IPS-NIHi11 (cell line): ENCODE data around the gene MYOM1.
"Not testable (repeated sequence)": the region's sequence is repeated elsewhere in the genome, so short reads cannot be mapped to it uniquely, and the experiment has no call there.

Experiments used
- DNase-seq: peaks from one replicate; pipeline ENCODE4 v3.0.0; 2012; ENCODE audit warnings: mixed read lengths, low spot score

MYOM1 gene

GRCh38 chr18:3218819-3219218, 949 bp downstream of the MYOM1 start:
- DNase-seq = no peak

GRCh38 chr18:3217948-3218647, 1.7 kb downstream of the MYOM1 start:
- DNase-seq = peak; percentile 60

DNA sequence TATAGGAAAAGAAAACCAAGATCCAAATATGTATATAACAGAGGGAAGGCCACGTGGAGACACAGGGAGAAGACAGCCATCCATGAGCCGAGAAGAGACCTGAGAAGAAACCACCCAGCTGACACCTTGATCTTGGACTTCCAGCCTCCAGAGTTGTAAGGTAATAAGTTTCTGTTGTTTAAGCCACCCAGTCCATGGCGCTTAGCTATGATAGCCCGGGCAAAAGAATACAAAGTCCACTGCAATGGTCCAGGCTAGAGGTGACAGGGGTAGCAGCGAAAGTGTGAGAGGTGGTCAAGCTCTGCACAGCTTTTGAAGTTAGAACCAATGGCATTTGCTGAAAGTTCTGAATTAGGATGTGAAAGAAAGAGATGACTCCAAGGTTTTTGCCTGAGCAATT, 2.8 kb downstream of the MYOM1 start:
- no peak for DNase-seq

DNA sequence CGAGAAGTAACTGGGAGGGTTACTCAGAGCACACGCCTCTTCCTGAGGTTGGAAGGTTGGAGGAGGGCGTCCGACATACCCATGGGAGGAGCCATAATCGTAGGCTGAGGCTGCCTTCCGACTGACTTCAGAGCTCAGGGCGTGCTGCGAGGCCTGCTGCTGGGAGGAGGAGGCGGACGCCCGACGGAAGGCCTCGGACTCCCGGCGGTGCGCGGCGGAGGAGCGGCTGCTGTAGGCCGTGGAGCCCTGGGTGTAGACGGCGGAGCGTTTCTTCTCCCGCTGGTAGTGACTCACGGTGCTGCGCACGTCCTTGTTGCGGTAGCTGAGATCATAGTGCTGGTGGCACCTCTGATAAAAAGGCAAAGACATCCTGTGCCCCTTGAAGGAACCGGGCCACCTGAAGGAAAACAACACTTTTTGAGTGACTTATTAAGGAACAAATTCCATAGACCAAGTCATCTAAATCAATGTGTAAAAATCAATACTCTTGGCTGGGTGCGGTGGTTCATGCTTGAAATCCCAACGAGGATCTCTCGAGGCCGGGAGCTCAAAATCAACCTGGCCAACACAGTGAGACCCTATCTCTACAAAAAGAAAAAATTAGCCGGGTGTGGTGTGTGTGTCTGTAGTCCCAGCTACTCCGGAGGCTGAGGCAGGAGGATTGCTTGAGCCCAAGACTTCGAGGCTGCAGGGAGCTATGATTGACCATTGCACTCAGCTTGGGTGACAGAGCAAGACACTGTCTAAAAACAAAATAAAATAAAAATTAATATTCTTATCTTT, 4.7 kb downstream of the MYOM1 start:
- no peak for DNase-seq

GRCh38 chr18:3213300-3214059, 6.3 kb downstream of the MYOM1 start:
- no peak for DNase-seq

GRCh38 chr18:3212657-3213056, 7.1 kb downstream of the MYOM1 start:
- DNase-seq = no peak

DNA sequence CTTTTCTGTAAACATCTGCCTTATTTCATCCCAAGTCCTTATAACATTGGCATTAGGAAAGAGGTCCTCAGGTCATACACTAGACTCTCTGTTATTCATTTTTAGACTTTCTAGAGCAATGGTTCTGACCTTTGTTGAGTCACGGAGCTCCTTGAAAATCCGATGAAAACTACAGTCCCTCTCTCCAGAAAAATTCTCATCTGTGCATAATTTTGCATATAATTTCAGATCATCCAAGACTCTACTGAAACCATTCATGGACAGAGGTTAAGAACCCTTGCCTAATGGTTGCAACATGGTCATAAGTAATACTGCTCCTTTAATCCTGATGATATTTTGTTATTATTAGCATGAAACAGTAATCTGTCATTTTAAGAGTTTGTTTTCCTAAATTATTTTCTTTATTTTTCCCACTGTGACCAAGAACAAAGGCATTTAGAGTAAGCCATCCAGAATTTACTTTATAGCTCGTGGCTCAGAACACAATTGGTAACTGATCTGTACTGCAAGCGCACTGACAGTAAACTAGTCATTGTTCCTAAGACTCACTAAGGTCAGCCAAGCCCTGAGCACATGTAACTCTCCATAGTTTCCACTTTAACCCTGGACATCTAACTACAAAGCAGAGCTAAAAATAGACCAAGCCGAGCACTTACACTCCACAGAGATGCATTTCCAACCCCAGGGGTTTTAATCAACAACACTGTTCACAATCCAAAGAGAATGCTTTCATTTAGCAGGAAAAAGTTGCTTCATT, 8.4 kb downstream of the MYOM1 start:
- no peak for DNase-seq

- no peak for DNase-seq
These were observed 9.8 kb downstream of the MYOM1 start for GRCh38 chr18:3209859-3210569.

GRCh38 chr18:3207565-3207964, 12.2 kb downstream of the MYOM1 start:
- no peak for DNase-seq

DNA sequence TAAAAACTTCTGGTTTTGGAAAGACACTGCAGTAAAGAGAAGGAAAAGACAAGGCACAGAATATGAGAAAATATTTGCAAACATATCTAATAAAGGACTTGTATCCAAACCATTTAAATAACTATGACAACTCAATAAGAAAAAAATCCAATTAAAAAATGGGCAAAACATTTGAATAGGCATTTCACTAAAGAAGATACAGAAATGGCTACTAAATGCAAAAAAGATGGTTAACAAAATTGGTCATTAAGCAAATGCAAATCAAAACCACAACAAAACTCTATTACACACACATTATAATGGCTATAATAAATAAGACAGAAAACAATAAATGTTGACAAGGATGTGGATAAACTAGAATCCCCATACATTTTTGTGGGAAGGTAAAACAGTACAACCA, 14.5 kb downstream of the MYOM1 start:
- DNase-seq = no peak

DNA sequence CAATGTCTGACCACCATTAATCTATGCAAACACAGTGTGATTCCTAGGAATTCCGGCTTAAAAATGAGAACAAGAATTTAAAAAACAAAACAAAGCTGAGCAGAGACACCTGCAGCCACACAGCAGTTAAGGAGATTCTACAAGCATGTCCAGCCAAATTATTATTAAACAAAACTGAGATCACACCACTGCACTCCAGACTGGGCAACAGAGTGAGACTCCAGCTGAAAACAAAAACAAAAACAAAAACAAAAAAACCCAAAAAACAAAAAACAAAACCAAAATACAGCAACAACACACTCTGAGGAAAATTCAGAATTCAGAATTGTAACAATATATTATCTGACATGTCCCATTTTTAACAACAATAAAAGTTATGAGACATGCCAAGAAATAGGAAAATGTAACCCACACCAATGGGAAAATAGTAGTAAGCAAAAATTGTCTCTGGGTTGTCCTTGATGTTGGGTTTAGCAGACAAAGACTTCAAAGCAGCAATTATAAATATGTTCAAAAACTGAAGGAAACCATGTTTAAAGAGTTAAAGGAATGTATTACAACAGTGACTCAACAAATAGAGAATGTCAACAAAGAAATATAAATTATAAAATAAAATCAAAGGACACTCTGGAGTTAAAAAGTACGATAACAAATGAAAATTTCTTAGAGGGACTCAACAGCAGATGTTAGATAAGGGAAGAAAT, 19.7 kb downstream of the MYOM1 start:
- no peak for DNase-seq

GRCh38 chr18:3198260-3198860, 21.4 kb downstream of the MYOM1 start:
- not testable (repeated sequence) for DNase-seq

GRCh38 chr18:3194947-3195612, 24.7 kb downstream of the MYOM1 start:
- no peak for DNase-seq

DNA sequence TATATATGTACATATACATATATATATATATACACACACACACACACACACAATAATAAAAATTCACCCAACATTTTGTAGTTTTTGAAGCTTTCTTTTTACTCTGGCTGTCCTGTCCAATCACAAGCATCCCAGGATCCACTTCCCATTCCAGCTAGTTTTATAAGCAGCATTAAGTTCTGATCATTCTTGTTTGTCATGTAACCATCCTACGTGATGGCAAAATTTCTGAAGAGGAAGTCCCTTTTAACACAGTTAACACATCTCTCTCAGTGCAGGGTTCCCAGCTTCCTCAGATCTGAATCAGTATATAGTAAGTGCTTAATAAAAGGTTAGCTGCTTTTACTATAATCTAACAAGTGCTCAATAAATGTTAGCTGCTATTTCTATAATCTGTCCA, 26.4 kb downstream of the MYOM1 start:
- DNase-seq = no peak

- no peak for DNase-seq
These were observed 27.0 kb downstream of the MYOM1 start for GRCh38 chr18:3192752-3193151.

DNA sequence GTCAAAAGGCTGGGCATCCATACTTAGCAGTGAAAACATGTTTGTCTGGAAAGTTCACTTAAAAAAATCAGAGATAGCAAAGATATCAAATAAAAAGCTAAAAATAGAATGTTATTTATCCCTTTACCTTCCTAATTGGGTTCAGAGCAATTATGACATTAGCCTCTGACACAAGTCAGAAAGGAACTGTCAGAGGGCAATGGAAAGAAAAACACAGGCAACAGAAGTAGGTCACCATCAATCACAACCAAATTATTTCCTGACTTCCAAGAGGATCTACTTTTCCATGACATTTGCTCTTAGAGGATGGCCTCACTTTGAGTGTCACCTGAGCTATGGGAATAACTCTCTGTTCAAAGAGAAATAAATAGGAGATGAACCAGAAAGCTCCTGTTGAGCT, 27.5 kb downstream of the MYOM1 start:
- DNase-seq = no peak

- DNase-seq = no peak
These were observed 29.2 kb downstream of the MYOM1 start for GRCh38 chr18:3190610-3191009.

- no peak for DNase-seq
These were observed 29.9 kb downstream of the MYOM1 start for GRCh38 chr18:3189884-3190283.

DNA sequence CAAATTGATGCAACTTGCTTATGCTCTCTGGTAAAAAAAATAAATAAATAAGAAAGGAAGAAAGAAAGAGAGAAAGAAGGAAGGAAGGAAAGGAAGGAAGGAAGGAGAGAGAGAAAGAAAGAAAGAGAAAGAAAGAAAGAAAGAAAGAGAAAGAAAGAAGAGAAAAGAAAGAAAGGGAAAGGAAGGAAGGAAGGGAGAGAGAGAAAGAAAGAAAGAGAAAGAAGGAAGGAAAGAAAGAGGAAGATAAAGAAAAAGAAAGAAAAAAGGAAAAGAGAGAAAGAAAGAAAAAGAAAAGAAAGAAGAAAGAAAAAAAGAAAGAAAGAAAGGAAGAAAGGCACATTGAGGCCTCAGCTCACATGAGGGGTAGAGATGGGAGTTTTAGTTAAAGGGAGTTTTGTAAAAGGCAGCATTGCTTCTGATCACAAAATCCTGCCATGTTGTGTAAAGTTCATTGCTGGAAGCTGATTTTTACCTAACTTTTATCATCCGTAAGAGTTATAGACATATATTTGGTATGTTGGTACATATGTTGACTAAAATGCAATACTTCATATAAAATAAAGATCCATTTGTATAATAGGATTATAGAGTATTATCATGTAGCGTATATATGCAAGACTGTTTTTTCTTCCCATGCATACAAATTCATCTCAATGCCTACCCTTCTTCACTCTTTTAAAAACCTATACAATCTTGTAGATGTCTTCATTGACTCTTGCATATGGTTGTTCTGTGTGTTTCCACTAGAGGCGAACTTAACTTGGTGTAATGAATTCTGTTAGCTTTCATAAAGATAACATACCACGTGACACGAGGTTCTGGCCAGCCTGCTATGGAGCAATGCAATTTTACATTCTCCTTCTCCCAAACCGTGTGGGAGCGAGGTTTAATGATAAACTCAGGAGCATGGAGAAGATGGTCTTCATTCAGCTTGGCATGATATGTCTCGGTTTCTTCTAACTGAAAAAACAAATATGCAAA, 32.8 kb downstream of the MYOM1 start:
- no peak for DNase-seq
